Endothelial cell (in vitro differentiated cells): ENCODE measurements around the gene SEMA4D. TPM values are rescaled to one million over a fixed set of nuclear protein-coding genes. Genes with fewer than 3 reads are reported as not detected.

Experiments used
- DNase-seq: peaks from one replicate; pipeline ENCODE4 v3.0.0; 2021; ENCODE audit warnings: low spot score
- H3K27ac Mint-ChIP-seq: one replicate; pipeline ENCODE4 v1.8.0; 2021; ENCODE audit warnings: mixed read lengths, inconsistent platforms; ENCODE audit not compliant: unreplicated experiment
- H3K27me3 Mint-ChIP-seq: one replicate; pipeline ENCODE4 v1.8.0; 2021; ENCODE audit warnings: mild to moderate bottlenecking, moderate library complexity, mixed read lengths, inconsistent platforms; ENCODE audit not compliant: unreplicated experiment
- H3K36me3 Mint-ChIP-seq: one replicate; pipeline ENCODE4 v1.8.0; 2021; ENCODE audit warnings: mild to moderate bottlenecking, low read depth, mixed read lengths, inconsistent platforms; ENCODE audit not compliant: unreplicated experiment
- H3K4me1 Mint-ChIP-seq: one replicate; pipeline ENCODE4 v1.8.0; 2021; ENCODE audit warnings: mild to moderate bottlenecking, mixed read lengths, inconsistent platforms; ENCODE audit not compliant: unreplicated experiment
- H3K4me3 Mint-ChIP-seq: one replicate; pipeline ENCODE4 v1.8.0; 2021; ENCODE audit warnings: mild to moderate bottlenecking, mixed read lengths, inconsistent platforms; ENCODE audit not compliant: unreplicated experiment
- H3K9me3 Mint-ChIP-seq: one replicate; pipeline ENCODE4 v1.8.0; 2021; ENCODE audit warnings: mixed read lengths, inconsistent platforms; ENCODE audit not compliant: unreplicated experiment
- CTCF ChIP-seq: fragments of 200-600 bp; sonication (generic); IDR thresholded peaks from one replicate; pipeline ENCODE4 v1.5.0; 2021; ENCODE audit warnings: antibody characterized with exemption; ENCODE audit not compliant: unreplicated experiment
- total RNA-seq: library from RNA; stranded (reverse); fragmentation: NEBNext Ultra II Directional; extraction: Animal tissue kit (Norgen Biotek cat#: 25700); gene quantifications from one replicate; pipeline ENCODE4 v1.2.1, GENCODE V29; 2021; ENCODE audit not compliant: unreplicated experiment

SEMA4D gene
- total RNA-seq, 1 donor from 2014 or later, result 14.8 TPM

GRCh38 chr9:89418882-89419640, 78.9 kb downstream of the SEMA4D start:
- H3K27ac Mint-ChIP-seq, result no peak overlapping the region

DNA sequence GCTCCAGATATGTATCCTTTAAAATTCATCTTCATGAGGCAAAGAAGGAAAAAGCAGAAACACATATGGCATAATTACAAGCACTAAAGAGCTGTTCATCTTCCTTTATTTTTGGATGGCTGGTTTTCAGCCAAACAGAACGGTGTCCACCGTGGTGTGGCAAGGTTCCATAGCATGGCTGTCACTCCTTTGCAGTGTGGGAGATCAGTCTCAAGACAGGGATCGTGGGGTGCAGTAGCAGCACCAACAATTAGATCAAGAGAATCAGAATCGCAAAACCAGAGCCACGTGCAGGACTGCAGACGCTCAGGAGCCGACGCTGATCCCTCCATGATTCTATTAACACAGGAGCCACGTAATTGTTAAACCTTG, 79.5 kb downstream of the SEMA4D start:
- no peak for TF ChIP-seq CTCF
- Mint-ChIP-seq H3K9me3 (no peaks in the 10 kb centered on the region), H3K27ac (no peak overlapping the region), H3K36me3 (peaks cover 3% of the 10 kb centered on the region), H3K4me3 (no peak overlapping the region), H3K27me3 (no peaks in the 10 kb centered on the region), H3K4me1 (no peaks in the 10 kb centered on the region)
- DNase-seq, result no peak

More at GRCh38 chr9:89418882-89419640, 78.9 kb downstream of the SEMA4D start:
- Mint-ChIP-seq H3K4me3 (no peak overlapping the region), H3K9me3 (no peaks in the 10 kb centered on the region), H3K27me3 (no peaks in the 10 kb centered on the region), H3K36me3 (peaks cover 3% of the 10 kb centered on the region), H3K4me1 (no peaks in the 10 kb centered on the region)
- no peak for TF ChIP-seq CTCF
- no peak for DNase-seq

GRCh38 chr9:89417832-89418473, 80.0 kb downstream of the SEMA4D start:
- H3K4me3 Mint-ChIP-seq, result no peak overlapping the region
- TF ChIP-seq CTCF, result no peak
- no peaks in the 10 kb centered on the region for H3K27me3 Mint-ChIP-seq
- no peaks in the 10 kb centered on the region for H3K9me3 Mint-ChIP-seq
- no peak overlapping the region for H3K27ac Mint-ChIP-seq
- DNase-seq, result no peak
- H3K36me3 Mint-ChIP-seq, result peaks cover 3% of the 10 kb centered on the region
- no peaks in the 10 kb centered on the region for H3K4me1 Mint-ChIP-seq

DNA sequence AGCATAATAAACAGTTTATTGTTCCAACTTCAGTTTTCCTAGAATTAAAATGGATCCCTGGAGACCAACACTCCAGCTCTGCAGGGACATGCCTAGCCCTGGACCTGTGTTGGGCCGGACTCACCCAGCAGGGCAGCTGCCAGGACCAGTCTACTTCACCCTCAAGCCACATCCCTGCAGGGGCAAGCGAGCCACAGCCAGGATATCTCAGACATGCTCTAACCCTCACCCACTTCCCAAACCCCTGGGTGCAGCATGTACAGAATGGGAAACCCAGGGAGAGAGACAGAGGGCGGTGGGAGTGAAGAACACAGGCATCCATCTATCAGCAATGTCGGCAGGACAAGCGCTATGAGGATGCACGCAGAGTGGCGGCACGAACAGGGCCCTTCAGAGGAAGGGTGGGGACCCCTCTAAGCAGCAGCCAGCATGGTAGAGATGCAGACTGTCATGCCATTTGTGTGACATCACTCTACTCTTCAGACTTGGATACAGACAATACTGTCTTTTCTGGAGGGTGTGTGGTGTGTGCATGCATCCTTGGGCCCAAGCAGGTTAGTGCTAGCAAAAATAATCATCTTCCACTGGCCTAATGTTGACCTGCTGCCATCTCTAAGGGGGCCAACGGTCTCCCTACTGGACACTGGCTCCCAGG, 83.1 kb downstream of the SEMA4D start:
- peaks cover 6% of the 10 kb centered on the region for H3K36me3 Mint-ChIP-seq
- H3K27me3 Mint-ChIP-seq, result peaks cover 2% of the 10 kb centered on the region
- no peak overlapping the region for H3K27ac Mint-ChIP-seq
- TF ChIP-seq CTCF, result no peak
- no peak for DNase-seq
- no peaks in the 10 kb centered on the region for H3K4me1 Mint-ChIP-seq
- H3K9me3 Mint-ChIP-seq, result no peaks in the 10 kb centered on the region
- H3K4me3 Mint-ChIP-seq, result no peak overlapping the region
